ENCODE measurements around the gene RNU1-3.
"Not testable (repeated sequence)": the region's sequence is repeated elsewhere in the genome, so short reads cannot be mapped to it uniquely, and the experiment has no call there.

DNA sequence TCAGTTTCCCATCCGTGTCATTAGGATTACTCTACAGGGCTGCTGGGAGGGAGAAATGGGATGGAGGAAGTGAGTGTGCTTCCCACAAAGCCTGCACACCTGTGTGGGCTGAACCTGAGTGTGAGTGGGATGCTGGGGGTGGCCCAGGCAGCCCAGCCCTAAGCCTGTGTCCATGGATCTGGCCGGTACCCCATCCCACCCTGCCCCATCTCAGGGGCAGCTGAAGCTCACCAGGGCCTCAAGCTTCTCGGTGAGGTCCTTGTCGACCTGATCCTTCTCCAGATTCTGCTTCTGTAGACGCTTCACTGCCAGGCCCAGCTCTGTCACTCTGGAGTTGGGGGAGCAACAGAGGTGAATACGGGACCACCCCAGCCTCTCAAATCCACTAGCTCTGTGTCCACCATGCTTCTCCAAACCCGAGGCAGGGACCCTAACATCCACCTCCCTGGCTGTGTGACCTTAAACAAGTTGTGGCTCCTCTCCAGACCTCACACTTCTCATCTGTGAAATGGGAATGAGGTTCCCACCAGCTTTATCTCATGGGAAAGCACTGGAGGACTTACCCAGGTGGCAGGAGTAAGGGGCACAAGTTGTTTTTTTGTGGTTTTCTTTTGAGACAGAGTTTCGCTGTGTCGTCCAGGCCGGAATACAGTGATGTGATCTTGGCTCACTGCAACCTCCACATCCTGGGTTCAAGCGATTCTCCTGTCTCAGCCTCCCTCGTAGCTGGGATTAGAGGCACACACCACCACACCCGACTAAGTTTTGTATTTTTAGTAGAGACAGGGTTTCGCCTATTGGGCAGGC, 34.5 kb downstream of the RNU1-3 start:
- TF ChIP-seq, protein P1, sequence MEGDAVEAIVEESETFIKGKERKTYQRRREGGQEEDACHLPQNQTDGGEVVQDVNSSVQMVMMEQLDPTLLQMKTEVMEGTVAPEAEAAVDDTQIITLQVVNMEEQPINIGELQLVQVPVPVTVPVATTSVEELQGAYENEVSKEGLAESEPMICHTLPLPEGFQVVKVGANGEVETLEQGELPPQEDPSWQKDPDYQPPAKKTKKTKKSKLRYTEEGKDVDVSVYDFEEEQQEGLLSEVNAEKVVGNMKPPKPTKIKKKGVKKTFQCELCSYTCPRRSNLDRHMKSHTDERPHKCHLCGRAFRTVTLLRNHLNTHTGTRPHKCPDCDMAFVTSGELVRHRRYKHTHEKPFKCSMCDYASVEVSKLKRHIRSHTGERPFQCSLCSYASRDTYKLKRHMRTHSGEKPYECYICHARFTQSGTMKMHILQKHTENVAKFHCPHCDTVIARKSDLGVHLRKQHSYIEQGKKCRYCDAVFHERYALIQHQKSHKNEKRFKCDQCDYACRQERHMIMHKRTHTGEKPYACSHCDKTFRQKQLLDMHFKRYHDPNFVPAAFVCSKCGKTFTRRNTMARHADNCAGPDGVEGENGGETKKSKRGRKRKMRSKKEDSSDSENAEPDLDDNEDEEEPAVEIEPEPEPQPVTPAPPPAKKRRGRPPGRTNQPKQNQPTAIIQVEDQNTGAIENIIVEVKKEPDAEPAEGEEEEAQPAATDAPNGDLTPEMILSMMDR (IDR thresholded peaks at IDR 0.05; ENCODE audit: poor library complexity): not testable (repeated sequence)
- TF ChIP-seq EZH2 (IDR thresholded peaks at IDR 0.05; ENCODE audit: borderline replicate concordance): not testable (repeated sequence)
